Stomach smooth muscle (tissue), 2 donors: ENCODE data around the gene MAB21L1.

Experiments used
- H3K27ac ChIP-seq: one replicate; pipeline ENCODE4 v1.7.0; 2013; ENCODE audit warnings: mild to moderate bottlenecking, low read length, inconsistent platforms
- H3K27me3 ChIP-seq, 2 donors: one replicate each; pipeline ENCODE4 v1.7.0; 2013; ENCODE audit warnings: low read length in 2 of 2; ENCODE audit not compliant: insufficient read depth in 2 of 2, control insufficient read depth in 1 of 2
- H3K36me3 ChIP-seq, 2 donors: one replicate each; pipeline ENCODE4 v1.7.0; 2013; ENCODE audit warnings: low read length in 2 of 2; ENCODE audit not compliant: control insufficient read depth in 2 of 2, insufficient read depth in 2 of 2
- H3K4me1 ChIP-seq: one replicate; pipeline ENCODE4 v1.7.0; 2013; ENCODE audit warnings: low read length; ENCODE audit not compliant: control insufficient read depth, insufficient read depth
- H3K4me3 ChIP-seq, 2 donors: one replicate each; pipeline ENCODE4 v1.7.0; 2013; ENCODE audit warnings: low read length in 2 of 2
- H3K9ac ChIP-seq, 2 donors: one replicate each; pipeline ENCODE4 v1.7.0; 2013; ENCODE audit warnings: low read length in 2 of 2, mild to moderate bottlenecking in 1 of 2
- H3K9me3 ChIP-seq, 2 donors: one replicate each; pipeline ENCODE4 v1.7.0; 2013; ENCODE audit warnings: low read length in 2 of 2; ENCODE audit not compliant: control insufficient read depth in 2 of 2
- donor health status: healthy.
- donor health status: Pancreatic carcinoma.

The MAB21L1 gene

DNA sequence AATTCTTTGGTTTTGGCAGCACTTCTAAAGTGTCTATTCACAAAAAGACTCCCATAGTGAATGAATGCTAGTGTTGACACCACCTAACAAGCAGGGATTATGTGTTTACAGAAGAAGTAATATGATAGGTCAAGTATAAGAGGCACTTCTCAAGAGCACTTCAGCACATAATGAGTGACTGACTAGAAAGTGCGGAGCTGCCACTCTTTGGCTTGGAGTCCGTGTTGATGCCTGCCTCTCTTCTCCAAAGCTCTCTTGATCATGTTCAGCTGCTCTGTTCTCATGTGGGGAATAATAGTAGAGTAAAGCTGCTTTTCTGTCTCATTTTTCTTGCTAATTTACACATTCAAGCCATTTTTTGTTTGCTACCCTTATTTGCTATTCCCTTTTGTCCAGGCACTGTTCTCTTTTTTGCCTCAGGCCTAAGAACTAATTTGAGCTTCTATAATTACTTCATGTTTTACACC, 22.7 kb upstream of the MAB21L1 start:
- H3K27ac ChIP-seq = no peak overlapping the region
- H3K4me3 ChIP-seq = no peak overlapping the region

DNA sequence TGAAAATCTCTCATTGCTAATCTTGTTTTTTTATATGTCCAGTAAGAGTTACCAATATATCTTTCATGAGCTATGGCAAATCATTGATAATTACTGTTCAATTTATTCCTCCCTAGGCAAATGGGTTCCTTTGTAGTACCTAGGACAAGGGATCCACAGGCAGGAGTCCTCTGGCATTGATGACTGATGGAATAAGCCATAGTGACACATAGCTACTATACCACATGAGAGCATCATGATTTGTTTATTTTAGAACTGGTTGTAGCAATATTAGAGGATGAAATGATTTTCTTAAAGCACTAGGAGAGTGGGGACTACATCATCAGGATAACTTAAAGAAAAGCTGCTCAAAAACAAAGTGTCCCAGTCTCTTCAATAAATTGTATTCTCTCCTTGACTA, 21.7 kb upstream of the MAB21L1 start:
- Histone ChIP-seq H3K4me1 (peaks cover 3% of the 10 kb centered on the region), H3K9me3 (peaks cover 0 to 3% of the 10 kb centered on the region in 2 donors), H3K36me3 (no peaks in the 10 kb centered on the region), H3K27ac (no peak overlapping the region), H3K27me3 (no peaks in the 10 kb centered on the region), H3K4me3 (no peak overlapping the region), H3K9ac (no peak overlapping the region)

More for the DNA sequence above, 22.7 kb upstream of the MAB21L1 start:
- H3K9me3 ChIP-seq = peaks cover 0 to 3% of the 10 kb centered on the region in 2 donors
- H3K4me1 ChIP-seq = peaks cover 3% of the 10 kb centered on the region
- H3K27me3 ChIP-seq = no peaks in the 10 kb centered on the region
- no peaks in the 10 kb centered on the region for H3K36me3 ChIP-seq
- H3K9ac ChIP-seq = no peak overlapping the region

DNA sequence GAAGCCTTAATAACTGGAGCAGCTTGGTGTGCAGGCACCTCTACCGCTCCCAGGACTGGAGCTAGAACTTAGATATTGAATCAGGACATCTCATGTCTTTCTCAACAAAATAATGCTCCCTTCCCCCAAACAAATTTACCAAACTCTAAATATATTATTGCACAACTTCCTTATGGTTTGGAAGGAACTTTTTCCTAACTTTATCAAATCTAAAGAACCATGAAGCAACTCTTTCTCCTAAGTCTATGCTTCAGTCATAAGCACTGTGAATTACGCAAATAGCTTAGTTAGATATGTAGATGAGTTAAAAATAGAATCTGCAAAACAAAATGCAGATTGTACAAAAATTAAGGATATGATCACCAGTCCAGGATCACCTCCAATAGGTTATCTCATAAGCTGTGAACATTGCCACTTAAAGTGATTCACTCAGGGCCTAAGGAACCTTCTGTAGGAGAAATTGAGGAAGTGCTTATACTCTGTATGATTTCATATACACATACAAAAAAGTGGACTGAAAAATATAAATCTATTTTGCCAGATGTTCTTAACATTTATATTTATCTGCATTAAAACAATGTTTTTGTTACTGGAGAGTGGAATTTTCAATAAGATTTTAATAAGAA, 20.4 kb upstream of the MAB21L1 start:
- H3K4me3 ChIP-seq = no peak overlapping the region
- no peak overlapping the region for H3K9ac ChIP-seq
- peaks cover 0 to 3% of the 10 kb centered on the region in 2 donors for H3K9me3 ChIP-seq
- no peak overlapping the region for H3K27ac ChIP-seq
- no peaks in the 10 kb centered on the region for H3K36me3 ChIP-seq
- peaks cover 1% of the 10 kb centered on the region for H3K4me1 ChIP-seq
- H3K27me3 ChIP-seq = no peaks in the 10 kb centered on the region

DNA sequence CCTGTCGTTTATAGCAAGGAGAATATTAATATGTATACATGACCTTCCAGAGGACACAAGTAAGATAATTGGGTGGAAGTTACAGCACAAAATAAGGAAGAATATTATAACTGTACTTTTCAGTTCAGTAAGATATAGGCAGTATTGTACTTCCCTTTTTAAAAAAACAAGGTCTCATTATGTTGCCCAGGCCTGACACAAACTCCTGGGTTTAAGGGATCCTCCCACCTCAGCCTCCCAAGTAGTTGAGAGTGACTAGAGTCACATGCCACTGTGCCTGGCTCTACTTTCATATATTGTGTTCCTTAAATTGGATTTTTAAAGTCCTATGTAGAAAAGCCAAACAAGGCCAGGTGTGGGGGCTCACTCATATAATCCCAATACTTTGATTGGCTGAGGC, 19.5 kb upstream of the MAB21L1 start:
- H3K27me3 ChIP-seq = no peaks in the 10 kb centered on the region
- no peak overlapping the region for H3K27ac ChIP-seq
- no peak overlapping the region for H3K9ac ChIP-seq
- H3K9me3 ChIP-seq = peaks cover 0 to 3% of the 10 kb centered on the region in 2 donors
- H3K36me3 ChIP-seq = no peaks in the 10 kb centered on the region
- H3K4me3 ChIP-seq = no peak overlapping the region
- H3K4me1 ChIP-seq = no peaks in the 10 kb centered on the region

DNA sequence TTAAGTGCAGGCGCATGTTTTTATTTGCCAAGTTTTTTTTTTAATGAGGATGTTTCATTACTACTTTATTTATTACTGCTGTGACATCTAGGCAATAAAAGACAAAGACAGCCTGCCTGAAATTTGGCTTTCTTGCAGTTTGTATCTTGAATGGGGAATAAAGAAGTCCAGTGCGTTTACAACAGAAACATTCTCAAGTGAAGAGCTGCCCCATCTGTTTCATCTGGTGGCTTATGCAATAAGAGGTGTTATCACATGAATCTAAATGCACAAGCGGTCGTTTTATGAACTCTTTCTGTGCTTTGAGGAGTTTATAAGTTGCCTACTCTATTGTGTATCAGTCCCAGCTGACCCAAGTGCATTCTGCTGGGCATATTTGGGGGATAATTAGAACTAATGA, 12.6 kb upstream of the MAB21L1 start:
- H3K27me3 ChIP-seq = no peaks in the 10 kb centered on the region
- no peaks in the 10 kb centered on the region for H3K9me3 ChIP-seq
- no peak overlapping the region for H3K27ac ChIP-seq
- no peaks in the 10 kb centered on the region for H3K36me3 ChIP-seq
- H3K9ac ChIP-seq = no peak overlapping the region
- no peak overlapping the region for H3K4me3 ChIP-seq
- H3K4me1 ChIP-seq = no peaks in the 10 kb centered on the region

DNA sequence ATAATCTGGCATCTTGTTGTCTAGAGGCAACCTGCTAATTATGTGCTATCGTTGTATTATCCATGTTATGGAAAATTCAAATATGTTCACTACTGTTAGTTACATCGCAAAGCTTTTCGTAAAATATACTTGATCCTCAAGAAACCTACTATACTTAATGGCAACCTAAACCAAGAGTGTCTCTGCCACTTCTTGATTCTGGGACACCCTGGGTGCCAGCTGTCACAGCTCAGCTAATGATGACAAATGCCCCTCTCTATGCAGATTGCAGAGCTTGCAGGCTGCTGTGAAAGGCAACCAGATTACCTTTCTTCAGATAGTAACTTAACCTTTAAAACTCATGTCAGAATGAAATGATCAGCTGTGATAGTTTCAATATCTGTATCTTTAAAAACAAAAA, 8.9 kb upstream of the MAB21L1 start:
- H3K9me3 ChIP-seq = no peaks in the 10 kb centered on the region
- H3K27ac ChIP-seq = no peak overlapping the region
- H3K27me3 ChIP-seq = no peaks in the 10 kb centered on the region
- no peaks in the 10 kb centered on the region for H3K36me3 ChIP-seq
- no peak overlapping the region for H3K4me3 ChIP-seq
- H3K4me1 ChIP-seq = no peaks in the 10 kb centered on the region
- H3K9ac ChIP-seq = no peak overlapping the region

DNA sequence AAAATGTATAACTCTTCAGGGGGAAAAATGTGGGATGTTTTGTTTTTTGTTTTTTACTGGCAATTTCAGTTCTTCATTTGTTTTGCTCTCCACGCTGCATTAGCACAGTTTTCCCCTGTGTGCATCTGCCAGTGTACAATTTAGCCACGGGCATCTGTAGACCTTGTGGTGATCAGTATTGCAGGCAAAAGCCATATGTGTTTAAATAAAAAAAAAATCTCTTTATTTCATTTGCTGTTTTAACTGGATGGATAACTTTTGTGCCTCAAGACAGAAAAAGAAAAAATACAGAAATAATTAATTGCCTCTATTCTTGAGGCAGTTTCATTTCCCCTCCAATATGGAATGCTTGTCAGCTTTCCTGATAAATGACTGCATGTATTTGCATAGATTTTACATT, 7.9 kb upstream of the MAB21L1 start:
- Histone ChIP-seq H3K4me1 (no peaks in the 10 kb centered on the region), H3K4me3 (no peak overlapping the region), H3K27me3 (no peaks in the 10 kb centered on the region), H3K27ac (no peak overlapping the region), H3K9me3 (no peaks in the 10 kb centered on the region), H3K36me3 (no peaks in the 10 kb centered on the region), H3K9ac (no peak overlapping the region)

DNA sequence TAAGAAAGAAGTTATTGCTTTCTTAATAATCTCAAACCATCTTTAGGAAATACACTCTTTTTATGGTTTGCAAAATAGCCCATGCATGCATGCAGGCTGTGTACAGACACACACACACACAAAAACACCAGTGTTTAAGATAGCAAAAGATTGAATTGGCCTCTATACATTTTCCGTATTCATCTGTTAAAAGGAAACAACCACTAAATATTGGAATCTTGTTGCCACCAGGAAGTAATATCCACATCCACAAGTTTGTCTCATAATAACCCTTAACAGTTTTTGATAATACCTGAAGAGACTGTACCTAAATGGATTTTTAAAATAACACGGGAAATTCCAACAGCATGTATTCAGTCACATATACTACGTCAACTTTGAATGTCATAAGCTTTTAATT, 7.3 kb upstream of the MAB21L1 start:
- H3K9ac ChIP-seq = no peak overlapping the region
- no peaks in the 10 kb centered on the region for H3K36me3 ChIP-seq
- no peak overlapping the region for H3K4me3 ChIP-seq
- no peaks in the 10 kb centered on the region for H3K9me3 ChIP-seq
- H3K27ac ChIP-seq = no peak overlapping the region
- H3K27me3 ChIP-seq = no peaks in the 10 kb centered on the region
- H3K4me1 ChIP-seq = no peaks in the 10 kb centered on the region

DNA sequence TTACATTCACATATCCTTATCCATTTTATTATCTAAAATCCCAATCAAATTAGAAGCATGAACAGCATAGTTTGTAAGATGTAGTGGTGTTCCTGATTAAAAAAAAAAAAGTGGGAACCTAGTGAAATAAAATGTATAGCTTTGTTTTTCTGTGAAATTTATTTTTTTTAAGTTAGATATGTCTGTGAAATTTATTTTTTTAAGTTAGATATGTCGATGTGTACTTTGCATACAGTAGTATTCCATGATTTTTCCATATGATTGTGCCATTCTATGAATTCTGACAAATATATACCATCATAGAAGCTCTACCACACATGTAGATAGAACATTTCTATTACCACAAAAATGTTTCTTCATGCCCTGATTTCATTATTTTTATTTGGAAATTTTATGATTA, 6.0 kb upstream of the MAB21L1 start:
- H3K27ac ChIP-seq = no peak overlapping the region
- no peaks in the 10 kb centered on the region for H3K36me3 ChIP-seq
- H3K9me3 ChIP-seq = no peaks in the 10 kb centered on the region
- no peaks in the 10 kb centered on the region for H3K4me1 ChIP-seq
- no peak overlapping the region for H3K9ac ChIP-seq
- no peaks in the 10 kb centered on the region for H3K27me3 ChIP-seq
- no peak overlapping the region for H3K4me3 ChIP-seq

DNA sequence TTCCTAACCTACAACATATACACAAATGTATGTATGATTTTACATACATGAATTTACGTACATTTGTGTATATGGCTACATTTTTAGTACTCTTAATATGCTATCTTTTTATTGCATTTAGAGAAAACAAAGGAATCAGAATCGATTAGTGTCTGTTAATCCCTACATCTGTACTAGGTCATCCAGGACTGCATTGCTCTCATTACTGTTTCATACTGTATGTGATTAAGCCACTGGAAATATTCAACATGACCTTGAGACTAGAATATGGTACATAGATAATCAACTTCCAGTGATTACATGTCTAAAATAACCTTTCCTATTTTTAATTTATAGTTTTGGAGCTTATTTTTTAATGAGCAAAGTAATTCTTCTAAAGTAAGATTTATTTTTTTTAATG, 5.3 kb upstream of the MAB21L1 start:
- Histone ChIP-seq H3K27me3 (no peaks in the 10 kb centered on the region), H3K27ac (no peak overlapping the region), H3K4me1 (no peaks in the 10 kb centered on the region), H3K9me3 (no peaks in the 10 kb centered on the region), H3K4me3 (no peak overlapping the region), H3K9ac (no peak overlapping the region), H3K36me3 (no peaks in the 10 kb centered on the region)

DNA sequence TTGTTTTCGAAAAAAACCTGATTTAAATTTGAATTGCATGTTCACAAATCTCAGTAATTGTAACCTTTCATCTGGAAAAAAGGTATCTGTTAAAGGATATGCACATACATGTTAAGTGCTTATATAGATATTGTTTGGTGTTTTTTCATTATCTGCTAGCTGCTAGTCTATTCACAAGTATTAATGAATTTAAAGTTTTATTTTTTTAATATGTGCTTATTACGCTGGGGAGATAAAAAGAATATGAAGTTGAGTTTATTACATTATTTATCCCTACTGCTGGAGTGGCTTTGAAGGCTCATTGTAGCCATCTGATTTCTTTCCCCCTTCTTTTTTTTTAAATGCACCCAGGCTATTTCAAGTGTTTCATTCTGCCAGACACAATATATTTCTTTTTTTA, 3.9 kb upstream of the MAB21L1 start:
- Histone ChIP-seq H3K9me3 (no peaks in the 10 kb centered on the region), H3K27me3 (no peaks in the 10 kb centered on the region), H3K36me3 (no peaks in the 10 kb centered on the region), H3K27ac (no peak overlapping the region), H3K4me1 (no peaks in the 10 kb centered on the region), H3K4me3 (no peak overlapping the region), H3K9ac (no peak overlapping the region)
